ENCODE results near the gene CASTOR1.
"Not testable (repeated sequence)": the region's sequence is repeated elsewhere in the genome, so short reads cannot be mapped to it uniquely, and the experiment has no call there.

Gene CASTOR1

DNA sequence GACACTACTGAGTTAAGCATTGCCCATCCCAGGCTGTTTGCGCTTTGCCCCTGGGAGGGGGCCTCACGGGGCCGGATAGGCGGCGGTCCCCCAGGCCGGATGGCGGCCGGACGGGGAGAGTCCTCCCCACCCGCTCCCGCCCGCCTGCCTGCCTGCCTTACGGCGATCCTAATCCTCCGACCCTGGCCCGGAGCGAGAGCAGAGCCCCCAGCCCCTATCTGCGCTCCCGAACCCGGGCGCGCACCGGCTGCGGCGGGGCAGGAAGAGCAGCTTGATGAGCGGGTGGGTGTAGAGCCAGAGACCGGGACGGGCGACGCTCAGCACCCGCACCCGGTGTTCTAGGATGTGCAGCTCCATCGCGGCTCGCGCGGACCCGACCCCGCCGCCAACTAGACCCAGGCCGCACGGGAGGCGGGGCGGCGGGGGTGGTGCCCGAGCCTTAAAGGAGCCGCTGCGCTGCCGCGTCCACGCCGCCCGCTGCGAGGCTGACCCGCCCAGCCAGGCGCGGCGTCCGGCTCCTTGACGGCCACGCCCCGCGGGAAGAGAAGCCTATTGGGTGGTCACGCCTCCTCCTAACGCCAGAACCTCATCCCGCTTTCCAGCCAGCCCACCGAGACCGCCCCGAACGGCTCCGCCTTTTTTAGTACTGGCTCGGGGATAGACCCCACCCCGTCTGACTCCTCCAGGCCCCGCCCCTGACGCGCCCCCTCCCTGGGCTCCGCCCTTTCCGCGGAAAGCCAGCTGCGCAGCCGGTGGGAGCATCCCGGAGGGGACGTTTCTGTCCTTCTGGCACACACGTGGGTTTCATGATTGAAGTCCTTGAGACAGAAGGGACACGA lies at the start of gene CASTOR1:
TSS of gene CASTOR1 (minus strand) at position 365 of the 839 bp plus-strand sequence. CDS start at position 357, 8 bp downstream.
- DNase-seq, result peak; percentile 99

DNA sequence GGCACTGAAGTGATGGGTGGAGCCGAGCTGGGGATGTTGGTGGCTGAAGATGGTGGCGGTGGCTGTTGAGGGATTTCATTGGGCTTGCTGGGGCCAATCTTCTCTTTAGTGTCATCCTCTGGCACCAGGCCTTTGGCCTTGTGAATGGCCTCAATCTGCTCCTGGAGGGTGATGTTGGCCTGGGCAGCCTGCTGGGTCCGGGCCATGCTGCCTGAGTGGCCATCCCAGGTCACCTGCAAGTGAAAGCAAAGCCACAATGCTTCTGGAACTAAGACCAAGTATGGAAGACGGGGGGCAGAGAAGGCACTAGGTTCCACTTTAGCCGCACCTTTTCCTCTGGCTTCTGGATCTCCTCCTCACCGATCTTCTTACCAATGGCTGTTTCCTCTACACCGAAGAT lies 49.5 kb upstream of the CASTOR1 start:
- DNase-seq, result no peak

DNA sequence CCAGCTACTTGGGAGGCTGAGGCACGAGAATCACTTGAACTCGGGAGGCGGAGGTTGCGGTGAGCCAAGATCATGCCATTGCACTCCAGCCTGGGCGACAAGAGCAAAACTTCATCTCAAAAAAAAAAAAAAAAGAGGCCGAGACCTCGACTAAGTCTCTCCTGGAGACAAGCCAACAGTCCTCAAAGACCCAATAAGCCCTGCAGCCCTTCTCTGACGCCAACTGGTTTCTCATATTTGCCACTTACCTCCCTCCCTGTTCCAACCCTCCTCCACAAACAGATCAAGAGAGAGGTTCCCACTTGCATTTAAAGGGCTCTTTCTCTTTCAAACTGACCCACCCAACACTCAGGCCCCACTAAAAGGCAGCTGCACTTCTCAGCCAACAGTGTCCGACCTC lies 49.0 kb upstream of the CASTOR1 start:
- DNase-seq, result not testable (repeated sequence)

DNA sequence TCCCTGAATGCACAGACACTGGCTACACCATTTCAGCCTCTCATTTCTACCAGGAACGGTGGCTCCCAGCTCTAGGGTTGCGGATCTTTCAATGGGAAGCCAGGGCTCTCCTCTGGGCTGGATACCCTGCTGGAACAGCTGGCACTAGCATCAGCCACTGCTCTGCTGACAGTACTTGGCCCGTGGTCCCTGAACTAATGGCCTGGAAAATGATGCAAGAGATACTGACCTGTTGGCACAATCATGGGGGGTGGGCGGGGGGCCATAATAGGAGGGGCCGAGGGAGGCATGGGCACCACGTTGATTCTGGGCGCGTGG lies 48.1 kb upstream of the CASTOR1 start:
- no peak for DNase-seq

DNA sequence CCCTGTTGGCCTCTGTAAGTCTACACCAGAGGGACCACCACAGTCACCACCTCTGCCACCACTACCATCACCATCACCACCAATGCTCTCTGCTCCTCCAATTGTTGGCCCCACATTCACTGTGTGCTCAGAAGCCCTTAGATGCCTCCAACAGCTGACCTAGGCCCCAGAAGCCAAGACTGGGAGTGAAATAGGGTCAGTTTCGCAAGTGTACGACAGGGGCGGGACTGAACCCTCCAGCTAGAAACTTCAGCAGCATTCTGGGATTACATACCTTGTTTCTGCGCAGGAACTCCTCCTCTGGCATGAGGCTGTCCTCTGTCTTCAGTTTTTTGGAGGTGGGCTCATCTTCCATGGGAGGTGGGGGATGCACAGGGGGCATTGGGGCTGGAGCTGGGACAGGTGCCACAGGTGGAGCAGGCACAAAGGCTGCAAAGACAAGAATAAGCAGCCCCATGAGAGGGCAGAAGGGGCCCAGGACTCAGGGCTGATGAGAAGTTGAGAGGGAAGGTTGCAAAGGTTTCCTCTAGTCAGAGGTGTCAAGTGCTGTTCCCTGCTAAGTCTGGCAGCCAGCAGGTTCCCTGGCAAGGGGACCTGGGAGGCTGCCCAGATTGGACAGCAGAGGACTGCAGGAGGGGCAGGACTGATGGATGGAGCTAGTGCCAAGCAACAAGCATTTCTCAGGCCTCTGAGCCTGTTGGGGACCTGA lies 47.6 kb upstream of the CASTOR1 start:
- DNase-seq, result no peak

DNA sequence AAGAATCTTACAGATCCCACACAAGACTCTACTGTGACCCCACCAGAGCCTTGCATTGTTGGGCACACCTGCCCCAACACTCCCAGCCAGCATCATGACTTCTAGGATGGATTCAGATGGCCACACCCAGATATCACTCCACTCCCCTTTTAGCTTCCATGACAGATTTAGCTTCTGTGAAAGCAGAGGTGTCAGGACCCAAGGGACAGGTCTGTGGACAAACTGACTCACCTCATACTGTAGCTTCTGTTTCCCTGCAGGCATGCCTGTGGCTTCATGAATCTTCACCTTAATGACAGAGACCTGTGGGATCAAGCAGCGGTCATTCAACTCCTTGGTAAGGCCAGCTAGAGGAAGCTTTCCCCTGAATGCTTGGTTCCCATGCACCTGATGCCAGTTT lies 45.9 kb upstream of the CASTOR1 start:
- DNase-seq, result no peak

DNA sequence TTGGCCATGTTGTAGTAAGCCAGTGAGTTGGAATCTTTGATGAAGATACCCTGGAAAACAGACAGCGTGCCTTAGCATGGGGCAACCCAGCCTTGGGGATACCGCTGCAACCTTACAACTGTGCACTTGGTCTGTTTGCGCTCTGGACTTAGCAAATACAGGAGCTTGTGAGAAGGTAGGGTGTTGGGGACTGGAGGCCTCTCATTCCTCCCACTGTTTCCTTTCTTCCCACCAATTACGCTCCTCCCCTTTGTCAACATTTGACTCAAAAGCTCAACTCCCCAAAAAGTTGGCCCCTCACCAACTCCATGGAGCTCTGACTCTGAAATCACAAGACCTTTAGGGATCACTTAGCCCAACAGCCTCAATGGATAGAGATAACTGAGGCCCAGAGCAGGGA lies 45.3 kb upstream of the CASTOR1 start:
- DNase-seq, result no peak

DNA sequence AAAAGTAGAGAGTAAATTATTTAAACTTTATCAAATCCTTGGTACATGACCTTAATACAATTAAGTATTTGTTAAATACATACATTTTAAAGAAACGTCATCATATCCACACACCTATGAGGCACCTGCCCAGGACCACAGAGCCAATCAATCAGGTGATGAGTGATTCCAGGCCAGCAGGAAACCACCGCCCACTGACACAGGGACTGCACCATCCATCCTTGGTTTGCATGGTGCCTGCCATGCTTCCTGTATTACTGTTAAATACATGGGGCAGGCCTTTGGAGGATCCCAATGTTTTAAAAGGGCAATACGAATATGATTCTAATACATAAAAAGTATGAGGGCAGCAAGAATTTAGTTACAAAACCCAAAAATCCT lies 44.4 kb upstream of the CASTOR1 start:
- no peak for DNase-seq

DNA sequence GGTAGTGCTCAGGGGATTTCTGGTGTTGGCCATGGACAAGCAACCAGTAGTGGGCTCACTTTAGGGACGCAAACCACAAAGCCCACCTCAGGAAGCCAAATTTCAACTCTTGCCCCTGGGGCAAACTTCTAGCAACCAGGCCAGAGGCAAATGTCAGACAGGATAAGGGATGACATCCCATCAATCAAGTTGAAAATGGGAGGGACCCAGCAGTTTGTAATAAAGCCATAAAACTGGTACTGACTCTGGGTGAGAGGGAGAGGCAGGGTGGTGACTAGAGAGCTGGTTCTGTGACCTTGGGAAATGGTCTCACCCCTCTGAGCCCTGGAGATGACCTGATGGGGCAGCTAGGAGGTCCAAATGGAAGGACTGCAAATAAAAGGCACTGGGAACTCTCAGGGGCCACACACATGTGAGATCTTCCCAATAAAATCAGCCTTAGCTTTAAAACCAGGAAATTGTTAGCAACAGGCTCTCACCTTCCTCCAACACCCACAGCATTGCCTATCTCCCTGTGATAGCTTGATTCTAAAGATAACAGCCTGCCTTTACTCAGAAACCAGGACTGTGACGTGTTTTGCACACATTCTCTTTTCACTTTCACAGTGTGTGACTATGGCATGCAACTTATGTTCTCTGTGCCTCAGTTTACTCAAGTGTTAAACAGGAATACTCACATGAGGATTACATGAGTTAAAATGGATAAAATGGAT lies 43.8 kb upstream of the CASTOR1 start:
- DNase-seq, result no peak

DNA sequence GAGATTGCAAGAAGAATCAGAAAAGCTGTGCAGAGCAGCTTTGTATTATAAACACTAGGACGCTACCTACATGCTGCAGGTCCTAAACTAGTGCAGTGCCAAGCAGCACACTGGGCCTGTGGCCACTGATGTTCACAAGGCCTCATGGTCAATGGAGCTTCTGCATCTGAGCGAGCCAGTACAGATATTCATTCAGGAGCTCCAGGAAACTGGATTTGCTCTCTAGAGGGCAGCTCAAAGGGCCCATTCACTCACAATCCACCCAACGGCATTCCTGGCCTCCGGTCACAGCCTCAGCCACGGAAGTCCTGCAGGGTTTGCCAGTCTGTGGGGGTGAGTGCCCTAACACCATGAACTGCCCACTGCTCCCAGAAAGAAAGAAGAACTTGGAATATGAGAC lies 43.2 kb upstream of the CASTOR1 start:
- DNase-seq, result no peak

DNA sequence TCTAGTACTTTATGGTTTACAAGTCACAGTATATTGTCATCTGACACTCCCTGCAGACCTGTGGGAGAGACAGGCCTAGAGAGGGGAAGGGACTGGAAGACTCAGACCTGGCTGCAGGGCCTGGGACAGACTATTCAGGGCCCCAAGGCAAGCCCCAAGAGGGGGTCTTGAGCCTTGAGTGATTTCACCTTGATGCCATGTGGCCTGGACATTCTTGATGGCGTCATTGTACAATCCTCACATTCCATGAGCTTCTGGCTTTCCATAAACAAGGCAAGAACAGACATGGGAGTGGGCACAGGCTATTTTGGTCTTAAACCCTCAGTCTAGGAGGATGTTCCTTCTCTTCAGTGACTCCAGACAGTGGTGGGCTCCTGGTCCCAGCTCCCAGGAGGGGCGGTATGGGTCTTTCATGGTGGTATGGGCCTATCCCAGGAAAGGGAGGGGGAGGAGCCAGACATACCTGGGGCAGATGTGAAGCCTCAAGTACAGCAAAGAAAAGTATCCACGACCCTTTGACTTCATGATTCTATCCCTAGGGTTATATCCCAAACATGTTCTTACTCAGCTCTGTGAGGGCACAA lies 39.3 kb upstream of the CASTOR1 start:
- no peak for DNase-seq

DNA sequence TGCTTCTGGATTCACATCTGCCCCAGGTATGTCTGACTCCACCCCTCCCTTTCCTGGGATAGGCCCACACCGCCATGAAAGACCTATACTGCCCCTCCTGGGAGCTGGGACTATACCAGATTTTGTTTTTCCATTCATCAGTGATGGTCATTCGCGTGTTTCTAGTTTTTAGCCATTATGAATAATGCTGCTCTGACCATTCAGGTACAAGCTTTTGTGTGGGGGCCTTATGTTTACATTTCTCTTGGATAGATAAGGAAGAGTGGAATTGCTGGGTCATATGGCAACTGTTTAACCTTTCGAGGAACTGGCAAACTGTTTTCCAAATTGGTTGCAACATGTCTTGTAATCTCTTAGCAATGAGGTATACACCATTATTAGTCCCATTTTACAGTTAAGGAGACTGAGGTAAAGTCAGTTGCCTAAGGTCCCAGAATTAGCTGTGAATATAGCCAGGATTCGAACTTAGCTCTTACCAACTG lies 38.6 kb upstream of the CASTOR1 start:
- DNase-seq, result no peak

DNA sequence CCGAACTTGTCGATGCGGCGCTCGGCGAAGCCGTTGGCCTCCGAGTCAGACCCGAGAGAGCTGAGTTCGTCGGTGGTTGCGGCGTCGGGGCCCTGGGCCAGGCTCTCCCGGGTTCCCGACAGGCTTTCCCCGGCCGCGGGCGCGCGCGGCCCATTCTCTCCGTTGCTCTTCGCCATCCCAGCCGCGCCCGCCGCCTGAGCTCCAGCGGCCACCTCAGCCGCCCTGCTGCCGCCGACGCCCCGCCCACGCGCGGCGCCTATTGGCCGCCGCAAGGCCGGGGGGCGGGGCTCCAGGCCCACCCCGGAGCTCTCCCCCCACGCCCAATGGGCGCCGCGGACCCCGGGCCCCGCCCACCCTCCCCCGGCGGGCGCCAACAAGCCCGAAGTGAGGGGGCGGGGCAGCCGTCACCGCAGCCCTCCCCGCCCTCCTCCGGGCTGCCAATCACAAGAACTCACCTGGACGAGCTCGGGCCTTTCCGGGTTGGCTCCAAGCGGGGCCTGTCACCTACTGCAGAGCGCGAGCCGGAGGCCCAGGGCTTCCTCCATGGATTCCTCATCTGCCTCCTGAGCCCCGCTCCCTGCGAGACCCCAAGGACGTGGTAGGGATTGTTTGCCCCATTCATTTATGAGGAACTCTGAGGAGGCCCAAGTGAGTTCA lies 37.5 kb upstream of the CASTOR1 start, which contains the start of gene TBC1D10A:
TSS of gene TBC1D10A (minus strand) at position 236 of the 657 bp plus-strand sequence. CDS start at position 176, 60 bp downstream.
- DNase-seq, result peak; percentile 81

DNA sequence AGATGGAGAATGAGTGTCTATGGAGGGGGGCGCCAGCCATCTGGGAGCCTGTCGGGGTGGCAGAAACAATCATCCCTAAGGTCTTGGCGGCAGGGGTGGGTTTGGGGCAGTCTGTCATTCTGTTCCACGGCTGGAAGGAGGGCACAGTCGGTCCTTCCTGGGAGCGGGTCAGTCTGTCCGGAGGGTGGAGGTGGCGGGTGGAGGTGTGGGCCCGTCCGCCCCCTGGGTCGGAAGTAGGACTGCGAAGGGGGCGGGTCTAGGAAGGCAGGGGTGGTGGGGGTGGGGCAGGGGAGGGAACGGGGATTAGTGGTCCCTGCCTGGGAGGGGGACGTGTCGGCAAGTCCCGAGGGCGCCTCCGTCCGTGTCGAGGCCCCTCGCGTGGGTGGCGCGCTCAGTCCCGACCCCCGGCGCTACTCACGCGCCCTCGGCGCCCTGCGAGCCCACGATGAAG lies 37.0 kb upstream of the CASTOR1 start:
- DNase-seq, result no peak

DNA sequence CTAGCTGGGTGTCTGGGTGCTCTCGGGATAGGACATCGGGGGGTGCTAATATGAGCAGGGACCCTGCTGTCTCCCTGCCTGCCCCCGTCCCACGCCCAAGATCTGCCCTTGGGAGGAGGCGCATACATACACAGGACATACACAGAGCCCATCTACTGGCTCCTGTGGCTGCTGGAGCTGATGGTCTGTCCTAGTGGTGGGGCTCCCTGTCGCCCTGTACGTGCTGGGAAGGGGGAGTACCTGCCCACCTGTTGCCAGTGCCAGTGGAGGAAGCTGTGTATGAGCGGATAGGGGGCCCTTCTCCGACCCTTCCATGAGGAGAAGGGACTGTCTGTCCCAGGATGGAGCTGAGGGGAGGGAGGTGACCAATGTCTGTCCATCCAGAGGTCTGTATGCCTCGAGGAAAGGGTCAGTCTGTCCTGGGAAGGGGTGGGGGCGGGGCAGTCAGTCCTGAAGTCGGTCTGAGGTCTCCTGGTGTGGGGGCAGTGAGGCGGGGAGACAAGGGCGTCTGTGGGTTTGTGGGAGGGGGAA lies 36.5 kb upstream of the CASTOR1 start:
- no peak for DNase-seq

DNA sequence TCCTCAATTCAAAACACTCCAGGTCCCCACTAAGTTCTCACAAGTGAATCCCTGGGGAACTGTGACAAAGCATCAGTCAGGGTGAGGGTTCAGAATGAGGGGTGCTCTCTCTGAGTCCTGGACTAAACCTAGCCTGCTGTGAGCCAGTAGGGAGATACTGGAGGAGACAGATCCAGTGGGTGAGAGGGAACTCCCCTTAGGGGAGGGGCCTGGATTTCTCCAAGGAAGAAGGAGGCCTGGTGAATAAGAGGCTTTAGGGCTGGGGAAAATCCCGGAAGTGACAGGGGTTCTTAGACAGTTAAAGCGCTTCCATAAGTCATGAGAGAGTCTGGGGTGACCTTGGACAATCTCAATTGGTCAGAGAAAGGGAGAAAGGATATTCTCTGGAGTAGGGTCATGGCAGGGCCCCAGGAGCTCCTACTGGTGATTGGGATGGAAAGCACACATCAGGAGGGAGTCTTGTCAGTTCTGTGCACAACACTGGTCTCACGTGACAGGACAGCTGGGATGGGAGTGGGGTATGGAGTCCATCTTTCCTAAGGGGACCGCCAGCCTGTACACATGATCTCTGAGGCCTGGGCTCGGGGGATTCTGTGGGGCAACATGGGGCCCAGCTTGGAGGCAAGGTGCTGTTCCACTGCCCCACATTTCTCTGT lies 35.9 kb upstream of the CASTOR1 start:
- peak; percentile 86 for DNase-seq

DNA sequence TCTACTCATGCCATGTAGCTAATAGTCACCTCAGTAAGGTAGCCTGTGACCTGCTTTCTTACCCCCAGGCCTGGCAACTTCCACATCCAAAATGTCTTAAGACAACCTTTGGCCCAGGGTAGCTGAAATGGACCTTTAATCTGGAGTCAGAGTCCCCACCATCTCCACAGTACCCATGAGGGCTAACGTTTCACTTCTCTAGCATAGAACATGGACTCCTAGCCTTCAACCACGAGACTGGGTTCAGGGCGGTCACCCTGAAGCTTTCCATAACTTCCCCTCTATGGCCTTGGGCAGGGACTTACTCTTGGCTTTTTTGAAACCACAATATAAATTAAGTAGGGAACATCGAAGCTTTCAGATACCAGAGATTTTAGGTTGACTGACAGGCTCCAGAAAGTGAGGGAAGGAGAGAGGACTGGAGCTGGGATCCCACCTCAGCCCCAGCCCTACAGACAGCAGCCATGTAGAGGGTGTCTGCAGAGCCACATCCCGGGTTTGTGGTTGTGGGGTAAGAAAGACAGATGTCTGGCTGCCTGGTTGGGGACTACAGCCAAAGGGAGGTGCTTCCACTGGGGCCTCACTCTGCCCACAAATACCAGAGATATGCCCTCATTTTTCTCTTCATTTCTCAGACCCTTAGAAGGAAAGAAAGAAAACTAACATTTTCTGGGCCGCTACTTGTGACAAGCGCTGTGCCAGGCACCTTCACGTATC lies 34.9 kb upstream of the CASTOR1 start:
- DNase-seq, result peak; percentile 28

DNA sequence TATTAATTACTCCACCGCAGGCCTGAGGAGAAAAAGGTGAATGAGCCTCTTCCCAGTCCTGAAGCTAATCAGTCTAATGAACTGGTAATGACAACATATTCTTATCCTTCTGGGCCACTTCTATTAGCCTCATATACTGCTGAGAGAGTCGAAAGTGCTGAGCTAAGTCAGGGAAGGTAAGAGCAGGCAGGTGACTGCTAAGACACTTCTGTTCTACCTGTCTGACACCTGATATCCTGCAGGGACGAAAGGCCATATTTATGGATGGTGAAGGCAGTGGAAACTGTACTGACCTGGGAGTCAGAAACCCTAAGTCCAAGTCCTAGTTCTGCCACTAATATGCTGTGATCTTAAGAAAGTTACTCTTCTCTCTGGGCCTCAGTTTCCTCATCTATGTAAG lies 33.9 kb upstream of the CASTOR1 start:
- DNase-seq, result no peak

DNA sequence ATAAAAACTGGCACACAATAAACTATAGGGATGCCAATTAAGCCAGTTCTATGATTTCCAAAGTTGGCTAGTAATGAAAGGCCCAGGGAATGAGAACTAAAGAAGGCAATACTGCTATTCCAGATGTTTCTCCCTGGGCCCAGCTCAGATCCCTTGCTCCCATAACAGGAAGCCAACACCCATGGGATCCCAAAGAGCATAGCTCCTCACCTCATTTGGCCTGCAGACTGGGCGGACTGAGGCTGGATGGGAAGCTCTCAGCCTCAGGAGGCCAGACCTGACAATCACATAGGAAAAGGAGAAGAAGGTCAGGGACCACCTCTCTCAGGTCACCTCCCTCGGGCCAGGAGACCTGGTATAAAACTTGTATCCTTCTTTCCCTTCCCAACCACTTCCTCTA lies 32.2 kb upstream of the CASTOR1 start:
- DNase-seq, result no peak

DNA sequence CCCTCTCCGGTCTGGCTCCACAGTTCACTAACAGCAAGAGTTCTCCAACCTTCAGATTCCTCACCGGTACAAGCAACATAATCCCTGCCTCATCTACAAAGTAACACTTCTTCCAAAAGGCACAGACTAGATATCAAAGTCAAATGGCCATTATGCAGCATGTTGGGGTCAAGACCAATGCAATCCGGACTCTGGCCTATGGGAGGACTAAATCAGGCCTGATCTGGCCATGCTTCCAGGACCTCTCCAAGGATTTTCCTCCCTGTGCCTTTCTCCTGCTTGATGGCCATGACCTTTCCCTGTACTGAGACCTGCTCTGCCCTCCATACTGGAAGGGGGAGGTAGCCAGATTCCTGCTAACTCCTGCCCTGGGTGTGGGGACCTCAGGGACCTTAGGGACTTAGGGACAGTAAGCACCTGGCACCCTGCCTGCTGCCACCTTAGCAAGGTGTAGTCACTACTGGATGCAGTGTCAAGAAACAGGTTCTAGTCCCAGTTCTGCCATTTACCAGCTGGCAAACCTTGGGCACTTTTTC lies 30.8 kb upstream of the CASTOR1 start:
- DNase-seq, result no peak
